T-helper 1 cell treated with Interleukin-12 subunit alpha and Interleukin-12 subunit beta and Interleukin-4 antibody, amounts not matched to agents 30 μg/mL and 1 μg/mL, for 36 hours (primary cell): ENCODE results near the gene CXCL11.

ENCODE experiments used
- H3K27ac Mint-ChIP-seq: one replicate; pipeline ENCODE4 v1.8.0; 2021; ENCODE audit warnings: mild to moderate bottlenecking, mixed read lengths
- H3K27me3 Mint-ChIP-seq: one replicate; pipeline ENCODE4 v1.8.0; 2021; ENCODE audit warnings: low read depth, mixed read lengths
- H3K36me3 Mint-ChIP-seq: one replicate; pipeline ENCODE4 v1.8.0; 2021; ENCODE audit warnings: low read depth, mixed read lengths
- H3K4me1 Mint-ChIP-seq: one replicate; pipeline ENCODE4 v1.8.0; 2021; ENCODE audit warnings: low read depth, mixed read lengths
- H3K4me3 Mint-ChIP-seq: one replicate; pipeline ENCODE4 v1.8.0; 2021; ENCODE audit warnings: mild to moderate bottlenecking, moderate library complexity, mixed read lengths
- H3K9me3 Mint-ChIP-seq: one replicate; pipeline ENCODE4 v1.8.0; 2021; ENCODE audit warnings: mixed read lengths

CXCL11 gene

DNA sequence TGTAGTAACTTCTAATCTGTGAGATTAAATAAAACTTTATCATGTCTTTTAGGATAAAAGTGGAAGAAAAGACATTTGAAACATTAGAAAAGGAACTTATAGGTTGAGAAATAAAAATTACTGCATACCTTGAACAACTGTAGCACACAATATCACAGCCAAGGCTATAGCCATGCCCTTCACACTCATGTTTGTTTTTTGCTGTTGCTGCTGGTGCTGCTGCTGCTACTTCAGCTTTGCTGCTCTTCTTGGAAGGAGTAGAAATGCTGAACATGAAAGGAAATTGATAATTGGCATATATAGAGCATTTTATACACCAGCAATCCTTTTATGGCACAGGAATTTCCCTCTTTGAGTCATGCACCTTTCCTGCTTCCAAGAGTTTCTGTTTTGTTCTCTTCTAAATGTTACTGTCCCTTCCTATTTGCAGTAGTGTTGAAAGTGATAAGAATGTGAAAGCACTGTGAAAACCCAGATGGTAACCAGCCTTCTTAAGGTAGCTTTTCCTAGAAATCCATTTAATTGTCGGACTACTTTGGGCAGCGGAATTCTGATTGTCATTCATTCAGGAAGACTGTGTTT lies at the start of gene CXCL11:
TSS of gene CXCL11 (minus strand) at position 272 of the 582 bp plus-strand sequence. CDS start at position 189, 83 bp downstream.
- Mint-ChIP-seq H3K4me1 (peaks cover 2% of the 10 kb centered on the region), H3K9me3 (no peaks in the 10 kb centered on the region), H3K36me3 (no peaks in the 10 kb centered on the region), H3K27ac (no peak within 1 kb of the TSS), H3K4me3 (no peak within 1 kb of the TSS), H3K27me3 (peaks cover 5% of the 10 kb centered on the region)

DNA sequence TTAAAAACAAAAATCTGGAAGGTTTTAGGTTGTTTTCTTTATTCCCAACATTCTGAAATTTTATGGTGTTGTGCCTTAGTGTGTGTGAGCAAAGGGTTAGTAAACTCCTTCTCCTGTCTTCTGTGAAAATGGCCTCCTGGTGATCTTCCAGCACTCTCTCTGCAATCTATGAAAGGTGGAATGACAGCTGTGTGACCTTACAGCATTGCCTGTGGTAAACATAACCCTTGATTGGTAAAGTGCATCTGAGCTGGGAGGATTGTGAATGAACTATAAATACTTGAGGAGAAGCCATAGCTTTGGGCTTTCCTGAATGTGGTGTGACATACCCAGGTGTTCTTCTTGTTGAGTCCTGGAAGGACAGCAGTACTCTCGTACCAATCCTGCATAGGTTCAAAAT lies 48.7 kb upstream of the CXCL11 start:
- H3K27me3 Mint-ChIP-seq = peaks cover 10% of the 10 kb centered on the region
- peaks cover 2% of the 10 kb centered on the region for H3K4me1 Mint-ChIP-seq
- no peaks in the 10 kb centered on the region for H3K36me3 Mint-ChIP-seq
- no peaks in the 10 kb centered on the region for H3K9me3 Mint-ChIP-seq
- no peak overlapping the region for H3K4me3 Mint-ChIP-seq
- H3K27ac Mint-ChIP-seq = no peak overlapping the region

DNA sequence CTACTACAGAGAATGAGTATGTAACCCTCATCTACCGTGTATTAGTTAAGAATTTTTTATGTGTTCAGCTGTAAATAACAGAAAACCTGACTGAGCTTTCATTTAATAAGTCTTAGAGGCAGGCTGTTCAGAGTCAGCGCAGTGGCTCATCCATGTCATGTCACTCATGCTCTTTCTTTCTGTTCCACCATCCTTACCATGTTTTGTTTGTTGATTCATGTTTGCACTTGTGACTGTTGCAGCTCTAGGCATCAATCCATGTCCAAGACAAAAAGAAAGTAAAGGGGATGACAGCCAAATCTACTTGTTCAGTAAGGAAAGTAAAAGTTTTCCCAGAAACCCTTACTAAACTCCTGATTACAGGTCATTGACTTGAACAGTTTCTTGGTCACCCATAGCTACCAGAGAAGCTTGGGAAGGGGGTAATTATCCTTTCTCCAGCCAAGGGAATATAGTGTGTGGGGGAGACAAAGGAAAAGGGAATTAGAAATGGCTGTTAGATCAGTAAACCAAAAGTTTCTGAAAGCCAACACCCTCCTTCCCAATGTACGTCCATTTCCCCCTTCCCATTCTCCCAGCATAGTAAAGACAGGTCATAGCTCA lies 47.6 kb upstream of the CXCL11 start:
- Mint-ChIP-seq H3K4me1 (no peaks in the 10 kb centered on the region), H3K27ac (no peak overlapping the region), H3K27me3 (peaks cover 18% of the 10 kb centered on the region), H3K4me3 (no peak overlapping the region), H3K36me3 (no peaks in the 10 kb centered on the region), H3K9me3 (no peaks in the 10 kb centered on the region)

DNA sequence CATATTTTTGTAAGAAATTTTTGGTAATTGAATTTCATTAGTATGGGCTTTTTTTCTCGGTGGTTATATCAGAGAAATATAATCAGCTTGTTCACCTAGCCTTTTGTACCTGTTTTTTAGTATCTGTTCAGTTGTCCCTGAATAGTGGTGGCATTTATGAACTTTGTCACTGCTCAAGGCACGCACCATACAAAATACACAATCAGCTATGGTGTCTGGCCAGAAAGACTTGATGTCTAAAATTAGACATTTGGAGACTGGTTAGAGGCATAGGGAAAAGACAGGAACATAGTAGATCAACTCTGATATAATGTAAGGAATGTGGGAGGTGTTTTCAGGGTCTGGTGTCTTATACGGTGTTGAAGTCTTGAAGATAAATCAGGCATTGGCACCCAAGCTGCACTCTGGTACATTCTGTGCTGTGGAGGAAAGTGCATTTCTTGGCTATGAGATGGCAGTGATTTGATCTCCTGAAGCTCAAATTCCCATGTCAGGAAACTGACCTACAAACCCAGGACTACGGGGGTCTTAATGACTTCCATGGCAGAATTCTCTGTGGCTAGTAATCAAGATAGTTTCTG lies 42.3 kb upstream of the CXCL11 start:
- no peaks in the 10 kb centered on the region for H3K9me3 Mint-ChIP-seq
- no peaks in the 10 kb centered on the region for H3K4me1 Mint-ChIP-seq
- H3K36me3 Mint-ChIP-seq = no peaks in the 10 kb centered on the region
- H3K27me3 Mint-ChIP-seq = peaks cover 18% of the 10 kb centered on the region
- no peak overlapping the region for H3K4me3 Mint-ChIP-seq
- H3K27ac Mint-ChIP-seq = no peak overlapping the region

DNA sequence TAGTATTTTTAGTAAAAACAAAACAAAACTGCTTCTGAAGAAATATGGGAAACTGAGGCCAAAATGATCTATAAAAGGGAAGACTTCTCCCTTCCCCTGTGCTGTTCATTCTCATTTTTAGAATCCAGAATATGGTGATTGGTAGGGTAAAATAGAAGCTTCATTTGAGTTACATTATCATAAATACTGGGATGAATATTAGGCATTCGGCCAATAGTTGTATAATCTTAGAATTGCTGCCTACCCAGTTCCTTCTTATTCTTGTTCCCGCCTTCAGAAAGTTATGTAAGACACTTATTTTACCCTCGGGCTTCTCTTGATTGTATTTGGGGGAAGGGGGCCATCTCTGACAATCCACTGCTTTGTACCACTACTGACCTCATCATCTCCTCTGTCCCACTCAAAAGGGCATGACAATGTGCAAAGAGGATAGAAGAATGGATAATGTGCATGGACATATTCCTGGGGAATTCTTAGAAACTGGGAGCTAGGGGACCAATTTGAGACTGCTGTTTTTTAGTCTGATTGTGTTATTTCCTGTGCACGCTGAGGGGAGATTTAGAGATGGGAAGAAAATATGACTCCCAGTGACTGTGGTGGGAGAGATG lies 39.2 kb upstream of the CXCL11 start:
- no peaks in the 10 kb centered on the region for H3K9me3 Mint-ChIP-seq
- no peaks in the 10 kb centered on the region for H3K4me1 Mint-ChIP-seq
- H3K27me3 Mint-ChIP-seq = peaks cover 14% of the 10 kb centered on the region
- H3K36me3 Mint-ChIP-seq = no peaks in the 10 kb centered on the region
- no peak overlapping the region for H3K27ac Mint-ChIP-seq
- no peak overlapping the region for H3K4me3 Mint-ChIP-seq

DNA sequence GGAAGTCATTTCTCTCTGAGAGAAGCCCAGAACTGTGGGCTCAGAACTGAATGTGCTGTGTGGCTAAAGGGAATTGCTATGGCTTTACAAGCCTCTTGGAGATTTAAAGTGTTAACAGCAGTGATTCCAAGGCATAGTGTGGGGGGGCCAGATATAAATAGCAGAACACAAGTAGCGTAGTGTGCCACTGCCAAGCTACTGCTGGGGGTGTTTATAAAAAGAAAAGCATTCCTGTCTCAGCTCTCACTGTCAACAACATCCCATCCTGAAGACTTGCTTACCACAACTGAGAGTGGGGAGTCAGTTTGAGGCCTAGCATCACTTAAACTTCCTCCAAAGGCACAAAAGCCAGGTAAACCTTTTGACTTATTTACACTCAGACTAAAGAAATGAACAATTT lies 38.6 kb upstream of the CXCL11 start, which contains the start of gene ART3:
TSS of gene ART3 (plus strand) at position 242 of the 400 bp plus-strand sequence. CDS start 1,181 bp downstream, outside the sequence.
- Mint-ChIP-seq H3K27me3 (peaks cover 7% of the 10 kb centered on the region), H3K4me1 (no peaks in the 10 kb centered on the region)

DNA sequence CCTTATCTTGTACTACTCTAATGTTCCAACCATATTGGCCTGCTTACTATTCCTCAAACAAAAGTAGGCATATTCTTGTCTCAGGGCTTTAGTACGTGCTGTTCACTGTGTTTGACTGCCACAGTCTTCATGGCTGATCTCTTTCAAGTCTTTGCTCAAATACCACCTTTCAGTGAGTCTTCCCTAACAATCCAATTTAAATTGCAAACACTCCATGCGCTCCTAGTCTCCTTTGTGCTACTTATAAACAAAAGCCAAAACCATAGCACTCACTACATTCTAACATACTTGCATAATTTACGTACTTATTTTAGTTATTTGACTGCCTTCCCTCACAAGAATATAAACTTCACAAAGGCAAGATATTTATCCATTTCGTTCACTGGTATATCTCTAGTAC lies 36.9 kb upstream of the CXCL11 start:
- Mint-ChIP-seq H3K27me3 (no peaks in the 10 kb centered on the region), H3K4me3 (no peak overlapping the region), H3K4me1 (no peaks in the 10 kb centered on the region), H3K36me3 (no peaks in the 10 kb centered on the region), H3K27ac (no peak overlapping the region), H3K9me3 (no peaks in the 10 kb centered on the region)

More for the DNA sequence above, 38.6 kb upstream of the CXCL11 start, which contains the start of gene ART3:
- H3K36me3 Mint-ChIP-seq = no peaks in the 10 kb centered on the region
- no peak within 1 kb of the TSS for H3K27ac Mint-ChIP-seq
- no peak within 1 kb of the TSS for H3K4me3 Mint-ChIP-seq
- H3K9me3 Mint-ChIP-seq = no peaks in the 10 kb centered on the region

DNA sequence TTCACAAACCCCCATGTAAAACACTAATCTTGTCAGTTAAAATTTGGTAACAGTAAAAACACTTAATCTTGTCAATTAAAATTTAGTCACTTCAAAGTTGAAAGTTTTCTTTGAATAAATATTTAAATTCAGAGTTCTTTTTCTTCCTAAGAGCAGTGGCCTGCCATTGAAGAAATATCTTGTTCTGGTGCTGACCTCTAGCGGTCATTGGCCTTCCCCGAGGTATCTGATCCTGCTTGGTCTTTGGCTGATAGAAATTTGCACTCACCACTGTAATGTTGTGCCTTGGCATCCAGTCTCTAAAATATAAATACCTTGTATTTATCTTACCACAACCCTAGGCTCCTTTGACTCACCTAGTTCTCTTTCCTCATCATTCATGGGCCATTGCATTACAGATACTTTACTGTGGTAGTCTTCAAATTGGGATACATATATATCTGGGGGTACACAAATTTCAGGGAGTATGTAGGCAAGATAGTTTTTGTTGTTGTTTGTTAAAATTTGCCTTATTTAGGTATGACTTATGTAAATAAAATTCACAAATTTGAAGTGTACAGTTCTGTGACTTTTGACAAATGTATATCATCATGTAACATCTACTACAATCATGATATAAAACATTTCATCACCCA lies 31.9 kb upstream of the CXCL11 start:
- Mint-ChIP-seq H3K27me3 (no peaks in the 10 kb centered on the region), H3K36me3 (no peaks in the 10 kb centered on the region), H3K4me3 (no peak overlapping the region), H3K4me1 (peaks cover 2% of the 10 kb centered on the region), H3K9me3 (no peaks in the 10 kb centered on the region), H3K27ac (no peak overlapping the region)

DNA sequence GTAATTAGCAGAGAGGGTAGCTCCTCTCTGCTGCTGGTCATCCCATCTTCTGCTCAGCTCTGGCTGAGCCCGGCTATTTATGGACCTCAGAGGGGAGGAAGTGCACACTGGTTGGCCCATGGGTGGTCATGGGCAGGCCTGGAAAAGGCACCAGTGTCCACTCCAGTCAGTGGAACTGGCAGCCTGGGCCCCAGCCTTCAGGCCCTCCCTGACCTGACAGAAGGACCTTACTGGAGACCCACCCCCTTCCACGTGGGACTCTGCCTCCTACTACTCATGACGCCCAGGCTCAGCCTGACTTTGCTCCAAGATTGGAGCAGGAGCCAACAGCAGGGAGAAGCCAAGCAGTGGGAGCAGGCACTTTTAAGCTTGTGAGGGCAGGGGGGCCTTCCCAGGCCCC lies 30.7 kb upstream of the CXCL11 start:
- no peaks in the 10 kb centered on the region for H3K27me3 Mint-ChIP-seq
- no peak overlapping the region for H3K4me3 Mint-ChIP-seq
- H3K27ac Mint-ChIP-seq = no peak overlapping the region
- no peaks in the 10 kb centered on the region for H3K9me3 Mint-ChIP-seq
- H3K4me1 Mint-ChIP-seq = peaks cover 7% of the 10 kb centered on the region
- no peaks in the 10 kb centered on the region for H3K36me3 Mint-ChIP-seq

DNA sequence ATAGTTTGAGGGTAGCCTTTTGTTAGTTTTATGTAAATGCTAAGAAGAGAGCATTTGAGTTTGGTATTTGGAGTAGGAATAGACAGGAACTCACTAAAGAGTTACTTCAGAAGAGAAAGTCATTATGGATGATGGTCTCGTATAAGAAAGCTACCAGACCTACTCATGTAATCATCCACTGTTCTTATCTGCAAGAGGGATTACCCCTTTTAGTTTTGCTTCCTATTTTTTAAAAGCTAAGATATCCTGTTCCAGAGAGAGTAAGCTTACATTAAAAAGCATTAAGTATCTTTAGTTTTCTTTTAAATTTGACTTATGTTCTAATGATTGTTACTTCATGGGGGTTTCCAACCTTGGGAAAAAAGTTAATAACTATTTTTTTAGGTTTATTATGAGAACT lies 26.1 kb upstream of the CXCL11 start:
- Mint-ChIP-seq H3K27ac (no peak overlapping the region), H3K9me3 (no peaks in the 10 kb centered on the region)

DNA sequence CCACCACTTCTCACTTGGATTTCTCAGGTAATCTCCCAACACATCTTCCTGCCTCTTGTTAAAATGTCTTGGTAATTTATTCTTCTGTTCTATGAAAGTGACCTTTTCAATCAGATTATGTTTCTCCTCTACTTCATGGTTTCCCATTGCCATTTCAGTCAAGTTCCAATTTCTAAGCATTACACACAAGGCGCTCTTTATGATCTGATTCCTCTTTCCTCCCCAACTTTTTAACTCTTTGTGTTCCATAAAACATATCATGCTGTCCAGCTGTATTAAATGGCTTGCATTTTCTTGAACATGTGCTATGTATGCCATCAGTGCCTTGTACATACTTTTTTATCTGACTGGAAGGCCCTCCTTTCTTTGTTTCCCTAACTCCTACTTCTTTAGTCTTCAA lies 25.6 kb upstream of the CXCL11 start:
- H3K27me3 Mint-ChIP-seq = no peaks in the 10 kb centered on the region
- no peak overlapping the region for H3K4me3 Mint-ChIP-seq
- no peaks in the 10 kb centered on the region for H3K36me3 Mint-ChIP-seq
- peaks cover 39% of the 10 kb centered on the region for H3K4me1 Mint-ChIP-seq
- H3K9me3 Mint-ChIP-seq = no peaks in the 10 kb centered on the region
- H3K27ac Mint-ChIP-seq = no peak overlapping the region

More for the DNA sequence above, 26.1 kb upstream of the CXCL11 start:
- Mint-ChIP-seq H3K4me1 (peaks cover 38% of the 10 kb centered on the region), H3K27me3 (no peaks in the 10 kb centered on the region), H3K36me3 (no peaks in the 10 kb centered on the region), H3K4me3 (no peak overlapping the region)

DNA sequence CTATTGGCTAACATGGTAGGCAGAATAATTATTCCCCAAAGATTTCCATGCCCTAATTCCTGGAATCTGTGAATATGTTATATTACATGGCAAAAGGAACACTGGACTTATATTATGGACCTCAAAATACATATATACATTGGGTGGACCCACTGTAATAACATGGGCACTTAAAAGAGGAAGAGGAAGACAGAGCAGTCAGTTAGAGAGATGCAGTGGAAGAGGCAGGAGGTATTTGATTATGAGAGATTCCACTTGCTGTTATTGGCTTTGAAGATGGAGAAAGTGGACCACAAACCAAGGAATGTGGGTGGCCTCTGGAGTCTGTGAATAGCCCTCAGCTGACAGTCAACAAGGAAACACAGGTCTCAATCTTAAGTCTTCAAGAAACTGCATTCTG lies 24.6 kb upstream of the CXCL11 start:
- Mint-ChIP-seq H3K4me1 (peaks cover 46% of the 10 kb centered on the region), H3K4me3 (no peak overlapping the region), H3K27me3 (no peaks in the 10 kb centered on the region), H3K36me3 (no peaks in the 10 kb centered on the region), H3K27ac (no peak overlapping the region), H3K9me3 (no peaks in the 10 kb centered on the region)

DNA sequence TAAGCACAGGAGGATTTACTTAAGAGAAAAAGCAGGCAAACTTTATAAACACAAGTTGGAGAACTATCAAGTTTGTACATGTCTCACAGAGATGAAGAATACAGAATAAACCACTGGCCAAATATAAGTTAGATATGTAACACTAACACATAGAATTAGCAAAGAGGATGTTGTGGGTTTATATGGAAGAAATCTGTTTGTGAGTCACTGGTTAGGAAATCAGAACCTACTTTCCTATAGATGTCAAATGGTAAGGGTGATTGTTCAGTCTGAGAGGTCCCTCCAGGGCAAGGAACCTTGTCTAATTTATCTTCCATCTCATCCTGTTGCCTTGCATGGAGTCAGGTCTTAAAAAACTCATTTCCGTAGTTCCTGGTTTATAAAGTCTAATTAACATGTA lies 23.9 kb upstream of the CXCL11 start:
- Mint-ChIP-seq H3K4me1 (peaks cover 53% of the 10 kb centered on the region), H3K27ac (peak overlapping the region; percentile 21), H3K4me3 (no peak overlapping the region), H3K27me3 (no peaks in the 10 kb centered on the region), H3K9me3 (no peaks in the 10 kb centered on the region), H3K36me3 (no peaks in the 10 kb centered on the region)

DNA sequence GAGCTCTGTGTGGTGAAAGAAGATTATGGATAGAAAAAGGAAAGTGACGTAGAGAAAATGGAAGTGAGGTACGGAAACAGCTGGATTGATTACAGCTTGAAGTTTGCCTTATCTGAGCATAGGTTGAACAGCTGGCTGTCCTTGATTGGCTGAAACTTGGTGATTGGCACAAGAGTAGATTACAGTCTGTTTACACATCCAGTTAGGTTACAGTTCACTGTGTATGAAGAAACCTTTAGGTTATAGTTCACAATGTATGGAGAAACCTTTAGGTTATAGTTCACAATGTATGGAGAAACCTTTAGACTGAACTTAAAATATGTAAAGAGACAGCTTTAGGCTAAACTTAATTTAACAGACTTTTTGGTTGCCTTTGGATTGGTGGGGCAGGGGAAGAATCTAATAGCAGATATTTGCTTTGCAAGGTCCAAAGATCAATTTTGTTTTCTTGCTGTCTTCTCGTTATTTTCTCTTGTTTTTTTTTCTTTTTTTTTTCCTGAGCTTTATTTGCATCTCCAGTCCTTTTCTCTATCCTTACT lies 23.1 kb upstream of the CXCL11 start:
- no peaks in the 10 kb centered on the region for H3K9me3 Mint-ChIP-seq
- H3K27me3 Mint-ChIP-seq = no peaks in the 10 kb centered on the region
- peak overlapping the region; percentile 64 for H3K27ac Mint-ChIP-seq
- peaks cover 53% of the 10 kb centered on the region for H3K4me1 Mint-ChIP-seq
- H3K4me3 Mint-ChIP-seq = peak overlapping the region; percentile 35
- H3K36me3 Mint-ChIP-seq = no peaks in the 10 kb centered on the region
